Measurements from ENCODE around the gene LTBP3.
A peak's percentile ranks its signal among the peaks of the same experiment; 100 is the strongest.
"Not testable (repeated sequence)": the region's sequence is repeated elsewhere in the genome, so short reads cannot be mapped to it uniquely, and the experiment has no call there.

The LTBP3 gene

DNA sequence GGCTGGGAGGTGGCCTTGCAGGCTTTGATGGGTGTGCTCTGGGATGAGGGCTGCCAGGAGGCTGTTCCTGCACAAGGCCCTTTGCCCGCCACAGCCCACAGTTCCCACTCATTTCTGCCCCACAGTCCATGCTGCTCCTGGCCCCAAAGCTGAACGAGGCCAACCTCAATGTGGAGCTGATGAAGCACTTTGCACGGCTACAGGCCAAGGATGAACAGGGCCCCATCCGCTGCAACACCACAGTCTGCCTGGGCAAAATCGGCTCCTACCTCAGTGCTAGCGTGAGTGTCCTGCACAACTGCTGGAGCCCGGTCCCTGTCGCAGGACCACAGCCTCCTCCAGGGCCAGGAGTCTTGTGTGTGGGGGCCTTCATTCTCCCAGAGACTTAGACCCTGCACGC lies 23.1 kb downstream of the LTBP3 start:
- DNase-seq (ENCODE audit: low read depth) = no peak

GRCh38 chr11:65532388-65533064 lies 25.6 kb downstream of the LTBP3 start:
- no peak for DNase-seq (ENCODE audit: low read depth)

GRCh38 chr11:65530157-65530496 lies 28.0 kb downstream of the LTBP3 start:
- DNase-seq (ENCODE audit: low read depth) = no peak

GRCh38 chr11:65529475-65530156 lies 28.5 kb downstream of the LTBP3 start:
- no peak for DNase-seq (ENCODE audit: low read depth)

- DNase-seq (ENCODE audit: low read depth) = no peak
Measured at GRCh38 chr11:65528819-65529350, 29.3 kb downstream of the LTBP3 start.

- no peak for DNase-seq (ENCODE audit: low read depth)
Measured at GRCh38 chr11:65526744-65527143, 31.4 kb downstream of the LTBP3 start.

DNA sequence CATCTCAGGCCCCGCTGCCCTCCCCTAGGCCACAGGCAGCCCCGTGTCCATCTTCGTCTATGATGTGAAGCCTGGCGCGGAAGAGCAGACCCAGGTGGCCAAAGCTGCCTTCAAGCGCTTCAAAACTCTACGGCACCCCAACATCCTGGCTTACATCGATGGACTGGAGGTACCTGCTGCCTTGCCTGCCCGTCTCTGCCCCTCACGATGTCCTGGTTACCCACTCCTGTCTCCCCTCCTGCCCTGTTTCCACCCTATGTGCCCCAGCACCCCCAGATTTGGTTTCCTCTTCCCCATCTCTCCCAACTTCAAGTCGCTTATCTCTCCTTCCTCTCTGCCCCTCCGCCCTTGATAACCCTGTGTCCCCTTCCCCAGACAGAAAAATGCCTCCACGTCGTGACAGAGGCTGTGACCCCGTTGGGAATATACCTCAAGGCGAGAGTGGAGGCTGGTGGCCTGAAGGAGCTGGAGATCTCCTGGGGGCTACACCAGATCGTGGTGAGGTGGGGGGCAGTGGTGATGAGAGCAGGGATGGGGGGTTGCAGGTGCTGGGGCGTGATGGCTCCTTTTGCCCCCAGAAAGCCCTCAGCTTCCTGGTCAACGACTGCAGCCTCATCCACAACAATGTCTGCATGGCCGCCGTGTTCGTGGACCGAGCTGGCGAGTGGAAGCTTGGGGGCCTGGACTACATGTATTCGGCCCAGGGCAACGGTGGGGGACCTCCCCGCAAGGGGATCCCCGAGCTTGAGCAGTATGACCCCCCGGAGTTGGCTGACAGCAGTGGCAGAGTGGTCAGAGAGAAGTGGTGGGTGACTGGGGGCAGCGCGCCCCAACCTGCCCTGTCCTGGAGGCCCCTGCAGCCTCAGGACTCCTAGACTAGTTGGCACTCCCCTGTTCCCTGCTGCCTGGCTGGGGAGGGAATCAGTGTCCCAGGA lies 32.3 kb downstream of the LTBP3 start:
- DNase-seq (ENCODE audit: low read depth) = peak; percentile 9

- peak; percentile 54 for DNase-seq (ENCODE audit: low read depth)
Measured at GRCh38 chr11:65524741-65525545, 33.2 kb downstream of the LTBP3 start, which contains the start of gene SCYL1. Gene SCYL1 (plus strand): TSS chr11:65525083. CDS start chr11:65525154, 71 bp downstream.

DNA sequence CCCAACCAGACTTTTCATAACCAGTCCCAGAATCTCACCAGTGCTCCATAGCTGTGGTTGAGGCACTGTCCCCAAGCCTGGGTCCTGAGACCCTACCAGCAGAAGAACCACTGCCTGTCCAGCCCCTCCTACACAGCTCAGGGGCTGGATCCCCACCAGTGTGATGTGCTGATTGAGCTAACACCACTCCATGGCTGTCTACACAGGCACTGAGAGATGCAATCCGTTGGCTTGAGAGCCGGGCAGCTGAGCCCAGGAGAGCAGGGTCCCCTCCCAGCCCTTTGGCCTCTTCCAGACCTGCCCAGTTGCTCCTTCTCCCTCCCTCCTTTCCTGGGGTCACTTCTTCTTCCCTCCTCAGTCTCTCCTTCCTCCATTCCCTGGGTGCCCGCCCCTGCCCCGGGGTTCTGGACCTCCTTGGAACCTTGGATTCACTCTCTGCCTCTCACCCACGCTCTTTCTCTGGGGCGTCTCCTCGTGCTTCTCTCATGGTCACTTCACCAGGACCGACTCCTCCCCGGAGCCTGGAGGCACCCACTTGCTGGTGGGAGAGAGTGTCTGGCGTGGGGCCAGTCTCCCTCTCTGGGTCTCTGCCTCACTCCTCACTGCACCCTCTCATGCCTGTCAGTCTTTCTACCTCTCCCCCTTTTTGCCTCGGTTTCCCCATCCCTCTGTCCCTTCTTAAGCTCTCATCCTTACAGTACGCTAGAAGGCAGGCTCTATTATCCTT lies 34.0 kb downstream of the LTBP3 start:
- DNase-seq (ENCODE audit: low read depth) = no peak

GRCh38 chr11:65523631-65523968 lies 34.6 kb downstream of the LTBP3 start:
- DNase-seq (ENCODE audit: low read depth) = not testable (repeated sequence)

GRCh38 chr11:65522718-65523630 lies 35.2 kb downstream of the LTBP3 start:
- not testable (repeated sequence) for DNase-seq (ENCODE audit: low read depth)

DNA sequence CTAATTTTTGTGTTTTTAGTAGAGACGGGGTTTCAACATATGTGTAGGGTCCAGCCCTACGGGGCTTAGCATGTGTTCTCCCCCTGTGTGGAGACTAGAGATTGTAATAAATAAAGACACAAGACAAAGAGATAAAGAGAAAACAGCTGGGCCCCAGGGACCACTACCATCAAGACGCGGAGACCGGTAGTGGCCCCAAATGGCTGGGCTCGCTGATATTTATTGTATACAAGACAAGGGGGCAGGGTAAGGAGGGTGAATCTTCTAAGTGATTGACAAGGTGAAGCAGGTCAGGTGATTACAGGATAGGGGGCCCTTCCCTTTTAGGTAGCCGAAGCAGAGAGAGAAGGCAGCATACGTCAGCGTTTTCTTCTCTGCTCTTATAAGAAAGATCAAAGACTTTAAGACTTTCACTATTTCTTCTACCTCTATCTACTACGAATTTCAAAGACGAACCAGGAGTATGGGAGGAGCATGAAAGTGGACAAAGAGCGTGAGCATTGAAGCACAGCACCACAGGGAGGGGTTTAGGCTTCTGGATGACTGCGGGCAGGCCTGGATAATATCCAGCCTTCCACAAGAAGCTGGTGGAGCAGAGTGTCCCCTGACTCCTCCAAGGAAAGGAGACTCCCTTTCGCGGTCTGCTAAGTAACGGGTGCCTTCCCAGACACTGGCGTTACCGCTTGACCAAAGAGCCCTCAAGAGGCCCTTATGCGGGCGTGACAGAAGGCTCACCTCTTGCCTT lies 36.2 kb downstream of the LTBP3 start:
- not testable (repeated sequence) for DNase-seq (ENCODE audit: low read depth)

- not testable (repeated sequence) for DNase-seq (ENCODE audit: low read depth)
Measured at GRCh38 chr11:65518941-65519549, 39.1 kb downstream of the LTBP3 start.

GRCh38 chr11:65516135-65516968 lies 41.8 kb downstream of the LTBP3 start:
- no peak for DNase-seq (ENCODE audit: low read depth)

DNA sequence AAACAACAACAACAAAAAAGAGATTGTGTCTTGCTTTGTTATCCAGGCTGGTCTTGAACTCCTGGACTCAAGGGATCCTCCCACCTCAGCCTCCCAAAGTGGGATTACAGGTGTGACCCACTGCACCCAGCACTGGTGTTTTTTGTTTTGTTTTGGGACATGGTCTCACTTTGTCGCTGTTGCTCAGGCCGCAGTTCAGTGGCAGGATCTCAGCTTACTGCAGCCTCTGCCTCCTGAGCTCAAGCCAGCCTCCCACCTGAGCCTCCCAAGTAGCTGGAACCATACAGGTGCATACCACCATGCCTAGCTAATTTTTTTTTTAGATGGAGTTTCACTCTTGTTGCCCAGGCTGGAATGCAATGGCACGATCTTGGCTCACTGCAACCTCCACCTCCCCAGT lies 45.8 kb downstream of the LTBP3 start:
- not testable (repeated sequence) for DNase-seq (ENCODE audit: low read depth)

- peak; percentile 82 for DNase-seq (ENCODE audit: low read depth)
Measured at GRCh38 chr11:65506772-65507505, 51.2 kb downstream of the LTBP3 start.

- no peak for DNase-seq (ENCODE audit: low read depth)
Measured at GRCh38 chr11:65506290-65506771, 51.8 kb downstream of the LTBP3 start.
